ENCODE measurements around the gene SEC61G.

DNA sequence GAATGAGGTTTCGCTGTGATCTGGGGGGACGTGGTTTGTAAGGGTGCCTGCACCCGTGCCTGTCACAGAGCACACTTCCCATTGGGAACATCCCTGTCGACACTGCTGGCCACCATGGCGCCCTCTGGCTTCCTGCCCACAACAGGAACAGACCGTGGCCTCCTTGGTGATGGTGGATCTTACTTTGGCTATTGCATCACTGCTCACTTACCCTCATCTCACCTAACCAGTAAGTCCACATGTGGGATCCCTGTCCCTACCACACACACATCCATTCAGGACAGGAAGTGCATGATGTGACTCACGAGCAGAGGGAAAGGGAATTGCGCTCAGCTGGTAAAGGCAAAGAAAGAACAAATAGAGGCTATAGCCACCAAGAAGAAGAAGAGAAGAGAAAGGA, 26.2 kb upstream of the SEC61G start:
- TF ChIP-seq MAFK (IDR thresholded peaks at IDR 0.05; ENCODE audit: low read depth, low read length) (no peak), MXI1 (IDR thresholded peaks at IDR 0.05; ENCODE audit: borderline replicate concordance, low read depth, low read length) (no peak), POLR2A (IDR thresholded peaks at IDR 0.05; ENCODE audit: low read depth, low read length) (no peak)

Measured in IMR-90 (cell line).